CD14-positive monocyte (primary cell): ENCODE results near the gene POLK. TPM values are rescaled to one million over a fixed set of nuclear protein-coding genes. Genes with fewer than 3 reads are reported as not detected.

Experiments
- DNase-seq, 3 donors: peaks; one replicate each; pipeline ENCODE4 v3.0.0-alpha.2; 2011 to 2022
- H2AFZ ChIP-seq: 2 replicates; pipeline ENCODE4 v1.6.0; 2012; ENCODE audit warnings: mild to moderate bottlenecking, low read depth, low read length, inconsistent platforms; ENCODE audit not compliant: insufficient read depth, poor library complexity, severe bottlenecking
- H3K27ac ChIP-seq, 2 donors: 1 replicate in 1 of 2; 2 replicates in 1 of 2; pipeline ENCODE4 v1.5.1; 2012 to 2013; ENCODE audit warnings: low read length in 2 of 2, control low read depth in 1 of 2, inconsistent platforms in 1 of 2, low read depth in 1 of 2, mild to moderate bottlenecking in 1 of 2
- H3K27me3 ChIP-seq, 2 donors: one replicate each; pipeline versions ENCODE4 v1.6.0 to v1.6.1; 2011 to 2013; ENCODE audit warnings: low read length in 2 of 2; ENCODE audit not compliant: control insufficient read depth in 2 of 2, insufficient read depth in 2 of 2
- H3K36me3 ChIP-seq, 2 donors: replicated peaks in 1 of 2; 1 replicate in 1 of 2; 2 replicates in 1 of 2; pipeline versions ENCODE4 v1.5.1 to v1.6.1; 2012 to 2013; ENCODE audit warnings: low read length in 2 of 2, control low read depth in 1 of 2, inconsistent platforms in 1 of 2, mild to moderate bottlenecking in 1 of 2; ENCODE audit not compliant: insufficient read depth in 2 of 2, control insufficient read depth in 1 of 2
- H3K4me1 ChIP-seq, 2 donors: 1 replicate in 1 of 2; 2 replicates in 1 of 2; pipeline versions ENCODE4 v1.5.1 to v1.6.1; 2012 to 2013; ENCODE audit warnings: low read length in 2 of 2, control low read depth in 1 of 2, inconsistent platforms in 1 of 2, mild to moderate bottlenecking in 1 of 2, moderate library complexity in 1 of 2; ENCODE audit not compliant: insufficient read depth in 2 of 2, control insufficient read depth in 1 of 2
- H3K4me2 ChIP-seq: replicated peaks from 2 replicates; pipeline ENCODE3; 2012; ENCODE audit warnings: low read length, moderate library complexity, mild to moderate bottlenecking; ENCODE audit not compliant: poor library complexity, severe bottlenecking; ENCODE audit errors: extremely low read depth
- H3K4me3 ChIP-seq, 3 experiments: fragments of 200-600 bp in 1 of 3; sonication (generic) in 1 of 3; replicated peaks in 1 of 3; 1 replicate in 2 of 3; 2 replicates in 1 of 3; pipeline ENCODE4 v1.5.1; 2011 to 2013; ENCODE audit warnings: low read length in 3 of 3, mild to moderate bottlenecking in 3 of 3, control low read depth in 2 of 3, low read depth in 2 of 3, inconsistent platforms in 1 of 3, moderate library complexity in 1 of 3
- H3K79me2 ChIP-seq: 2 replicates; pipeline ENCODE4 v1.6.0; 2012; ENCODE audit warnings: mild to moderate bottlenecking, control low read depth, inconsistent platforms, low read length, moderate library complexity; ENCODE audit not compliant: insufficient read depth
- H3K9ac ChIP-seq: 2 replicates; pipeline ENCODE4 v1.6.0; 2017; ENCODE audit warnings: low read length, mild to moderate bottlenecking; ENCODE audit not compliant: insufficient read depth, poor library complexity, severe bottlenecking
- H3K9me3 ChIP-seq, 2 donors: replicated peaks in 1 of 2; 1 replicate in 1 of 2; 2 replicates in 1 of 2; pipeline versions ENCODE4 v1.5.1 to v1.6.1; 2012 to 2013; ENCODE audit warnings: low read length in 2 of 2, control low read depth in 1 of 2; ENCODE audit not compliant: control insufficient read depth in 1 of 2, insufficient read depth in 1 of 2
- H4K20me1 ChIP-seq: 2 replicates; pipeline ENCODE4 v1.6.0; 2012; ENCODE audit warnings: mild to moderate bottlenecking, low read length, control low read depth, moderate library complexity; ENCODE audit not compliant: insufficient read depth
- H3K27ac Mint-ChIP-seq, 7 donors: one replicate each; pipeline ENCODE4 v1.8.0; 2020; ENCODE audit warnings: mild to moderate bottlenecking in 7 of 7, mixed read lengths in 7 of 7, moderate library complexity in 6 of 7, inconsistent platforms in 2 of 7
- H3K27me3 Mint-ChIP-seq, 3 donors: one replicate each; pipeline ENCODE4 v1.8.0; 2021 to 2022; ENCODE audit warnings: low read depth in 3 of 3, mild to moderate bottlenecking in 3 of 3, mixed read lengths in 3 of 3, moderate library complexity in 3 of 3, inconsistent platforms in 1 of 3
- H3K36me3 Mint-ChIP-seq, 2 donors: one replicate each; pipeline ENCODE4 v1.8.0; 2020; ENCODE audit warnings: mixed read lengths in 2 of 2, inconsistent platforms in 1 of 2, mild to moderate bottlenecking in 1 of 2
- H3K4me1 Mint-ChIP-seq: one replicate; pipeline ENCODE4 v1.8.0; 2020; ENCODE audit warnings: mild to moderate bottlenecking, mixed read lengths
- H3K4me3 Mint-ChIP-seq, 2 donors: one replicate each; pipeline ENCODE4 v1.8.0; 2020; ENCODE audit warnings: mild to moderate bottlenecking in 2 of 2, mixed read lengths in 2 of 2, moderate library complexity in 1 of 2
- H3K9me3 Mint-ChIP-seq, 7 donors: one replicate each; pipeline ENCODE4 v1.8.0; 2020 to 2022; ENCODE audit warnings: mixed read lengths in 7 of 7, mild to moderate bottlenecking in 6 of 7, moderate library complexity in 6 of 7, inconsistent platforms in 2 of 7
- CTCF ChIP-seq: fragments of 200-600 bp; IDR thresholded peaks from one replicate; pipeline ENCODE4 v1.8.0; 2022; ENCODE audit warnings: antibody characterized with exemption, mild to moderate bottlenecking
- WGBS: methylation state at CpG from one replicate; pipeline ENCODE4 v1.1.5; 2013; ENCODE audit warnings: missing lambda C conversion rate; ENCODE audit not compliant: insufficient coverage; 5-methylcytosine and 5-hydroxymethylcytosine counted together
- intact Hi-C, 2 donors: fragments of 100-400 bp; cut with micrococcal nuclease; formaldehyde crosslinking; loops; one replicate each; pipeline versions ENCODE4 v1.15.0 to v1.15.1; 2023
- polyA plus RNA-seq, 3 donors: library from polyadenylated mRNA; depleted of rRNA in 1 of 3; unstranded in 2 of 3; stranded (reverse) in 1 of 3; fragments of 300-500 nt in 2 of 3; fragments of >200 nt in 1 of 3; fragmentation: Illumina TruSeq in 2 of 3; gene quantifications; 1 replicate in 2 of 3; 2 replicates in 1 of 3; pipeline ENCODE4 v1.2.3, GENCODE V29; 2012 to 2021

Gene POLK
- polyA plus RNA-seq, 3 donors: 18.1 to 27.2 (median 22.3) TPM

- no peak overlapping the region for H3K4me3 Mint-ChIP-seq
- Histone ChIP-seq H3K9ac (no peak overlapping the region), H3K79me2 (peaks cover 100% of the 10 kb centered on the region), H3K4me2 (no peak overlapping the region), H3K4me3 (no peak overlapping the region), H3K36me3 (peaks cover 0 to 21% of the 10 kb centered on the region in 2 donors), H4K20me1 (peaks cover 100% of the 10 kb centered on the region), H2AFZ (no peak overlapping the region), H3K4me1 (no peaks in the 10 kb centered on the region), H3K27me3 (no peaks in the 10 kb centered on the region), H3K27ac (no peak overlapping the region), H3K9me3 (no peaks in the 10 kb centered on the region)
- H3K9me3 Mint-ChIP-seq: peaks cover 0 to 14% (median 7%) of the 10 kb centered on the region in 7 donors
- intact Hi-C loops: no loop called here
- H3K4me1 Mint-ChIP-seq: peaks cover 8% of the 10 kb centered on the region
- WGBS: 97% methylated on average over 3 of the region's 4 CpGs
- peak overlapping the region in 1 of 7 donors; percentile 21 for H3K27ac Mint-ChIP-seq
- DNase-seq: no peak
- H3K27me3 Mint-ChIP-seq: peaks cover 0 to 1% (median 0%) of the 10 kb centered on the region in 3 donors
- H3K36me3 Mint-ChIP-seq: peaks cover 19 to 23% of the 10 kb centered on the region in 2 donors
- no peak for TF ChIP-seq CTCF
These were observed 30.7 kb upstream of the POLK start for GRCh38 chr5:75481024-75481423.

- Mint-ChIP-seq H3K27ac (no peak overlapping the region), H3K27me3 (peaks cover 0 to 1% (median 0%) of the 10 kb centered on the region in 3 donors), H3K9me3 (peaks cover 4 to 24% (median 14%) of the 10 kb centered on the region in 7 donors), H3K4me3 (no peak overlapping the region), H3K4me1 (peaks cover 8% of the 10 kb centered on the region), H3K36me3 (peaks cover 21 to 31% of the 10 kb centered on the region in 2 donors)
- peaks cover 100% of the 10 kb centered on the region for H3K79me2 ChIP-seq
- H3K4me3 ChIP-seq: no peak overlapping the region
- H3K36me3 ChIP-seq: peaks cover 0 to 21% of the 10 kb centered on the region in 2 donors
- H2AFZ ChIP-seq: no peak overlapping the region
- intact Hi-C loops: no loop called here
- H3K27ac ChIP-seq: no peak overlapping the region
- no peaks in the 10 kb centered on the region for H3K9me3 ChIP-seq
- H3K4me1 ChIP-seq: no peaks in the 10 kb centered on the region
- no peak overlapping the region for H3K4me2 ChIP-seq
- H4K20me1 ChIP-seq: peaks cover 99% of the 10 kb centered on the region
- no peak for DNase-seq
- TF ChIP-seq CTCF: no peak
- H3K27me3 ChIP-seq: no peaks in the 10 kb centered on the region
- WGBS: 100% methylated on average over 3 of the region's 3 CpGs
- H3K9ac ChIP-seq: no peak overlapping the region
These were observed 29.2 kb upstream of the POLK start for GRCh38 chr5:75482482-75482881.
